ENCODE results near the gene ARL6IP5.

Gene ARL6IP5

GRCh38 chr3:69118555-69118954 is 33.8 kb downstream of the ARL6IP5 start:
- DNase-seq = no peak

- no peak for DNase-seq
Measured at GRCh38 chr3:69119138-69119537, 34.4 kb downstream of the ARL6IP5 start.

- DNase-seq = no peak
Measured at GRCh38 chr3:69119681-69120080, 34.9 kb downstream of the ARL6IP5 start.

GRCh38 chr3:69120879-69121464 is 36.2 kb downstream of the ARL6IP5 start:
- DNase-seq = peak; percentile 88

- DNase-seq = no peak
Measured at GRCh38 chr3:69121513-69121912, 36.8 kb downstream of the ARL6IP5 start.

GRCh38 chr3:69121950-69122349 is 37.2 kb downstream of the ARL6IP5 start:
- no peak for DNase-seq

GRCh38 chr3:69122403-69122802 is 37.7 kb downstream of the ARL6IP5 start, which contains the start of gene LMOD3:
TSS of gene LMOD3 (minus strand) at chr3:69122595. CDS start at chr3:69122386, 209 bp downstream.
- DNase-seq = no peak

GRCh38 chr3:69126216-69126615 is 41.5 kb downstream of the ARL6IP5 start:
- no peak for DNase-seq

GRCh38 chr3:69126999-69127398 is 42.3 kb downstream of the ARL6IP5 start:
- DNase-seq = no peak

GRCh38 chr3:69128509-69128908 is 43.8 kb downstream of the ARL6IP5 start:
- no peak for DNase-seq

GRCh38 chr3:69129531-69129930 is 44.8 kb downstream of the ARL6IP5 start:
- no peak for DNase-seq

GRCh38 chr3:69130689-69131088 is 46.0 kb downstream of the ARL6IP5 start:
- DNase-seq = no peak

- no peak for DNase-seq
Measured at GRCh38 chr3:69137005-69137404, 52.3 kb downstream of the ARL6IP5 start.

- no peak for DNase-seq
Measured at GRCh38 chr3:69137412-69137811, 52.7 kb downstream of the ARL6IP5 start.

GRCh38 chr3:69141313-69141712 is 56.6 kb downstream of the ARL6IP5 start:
- DNase-seq = no peak

- no peak for DNase-seq
Measured at GRCh38 chr3:69142090-69142489, 57.4 kb downstream of the ARL6IP5 start.

- DNase-seq = no peak
Measured at GRCh38 chr3:69142797-69143454, 58.2 kb downstream of the ARL6IP5 start.

- DNase-seq = no peak
Measured at GRCh38 chr3:69143612-69144011, 58.9 kb downstream of the ARL6IP5 start.

- no peak for DNase-seq
Measured at GRCh38 chr3:69144631-69145245, 60.0 kb downstream of the ARL6IP5 start.

- DNase-seq = no peak
Measured at GRCh38 chr3:69145688-69146087, 61.0 kb downstream of the ARL6IP5 start.

GRCh38 chr3:69149586-69149985 is 64.8 kb downstream of the ARL6IP5 start:
- DNase-seq = no peak
